ENCODE data around the gene NME7. TPM values are rescaled to one million over a fixed set of nuclear protein-coding genes. Genes with fewer than 3 reads are reported as not detected.
A peak's percentile ranks its signal among the peaks of the same experiment; 100 is the strongest.

The NME7 gene
- total RNA-seq, 1 donor from 2014 or later: 10.6 TPM

DNA sequence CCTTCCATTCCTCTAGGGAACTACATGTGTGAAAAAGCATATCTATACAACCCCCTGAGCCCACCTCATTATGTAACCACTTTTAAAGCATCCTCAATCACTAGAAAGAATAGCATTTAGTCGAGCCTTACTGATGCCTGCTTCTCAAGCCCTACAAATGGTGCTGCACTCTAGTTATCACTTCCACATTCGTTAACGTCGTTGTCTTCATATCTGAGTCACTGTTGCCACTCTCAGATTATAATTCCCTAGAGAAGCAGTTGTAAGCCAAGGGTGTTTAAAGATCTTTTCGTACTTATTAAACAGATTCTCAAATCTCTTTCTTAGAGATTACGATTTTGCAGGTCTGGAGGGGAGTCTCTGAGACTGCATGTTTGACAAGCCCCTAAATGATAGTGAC lies 244.6 kb downstream of the NME7 start:
- intact Hi-C loops (cut with DNase I): no loop called here
- no peak for ATAC-seq (ENCODE audit: poor library complexity)
- DNase-seq: no peak

DNA sequence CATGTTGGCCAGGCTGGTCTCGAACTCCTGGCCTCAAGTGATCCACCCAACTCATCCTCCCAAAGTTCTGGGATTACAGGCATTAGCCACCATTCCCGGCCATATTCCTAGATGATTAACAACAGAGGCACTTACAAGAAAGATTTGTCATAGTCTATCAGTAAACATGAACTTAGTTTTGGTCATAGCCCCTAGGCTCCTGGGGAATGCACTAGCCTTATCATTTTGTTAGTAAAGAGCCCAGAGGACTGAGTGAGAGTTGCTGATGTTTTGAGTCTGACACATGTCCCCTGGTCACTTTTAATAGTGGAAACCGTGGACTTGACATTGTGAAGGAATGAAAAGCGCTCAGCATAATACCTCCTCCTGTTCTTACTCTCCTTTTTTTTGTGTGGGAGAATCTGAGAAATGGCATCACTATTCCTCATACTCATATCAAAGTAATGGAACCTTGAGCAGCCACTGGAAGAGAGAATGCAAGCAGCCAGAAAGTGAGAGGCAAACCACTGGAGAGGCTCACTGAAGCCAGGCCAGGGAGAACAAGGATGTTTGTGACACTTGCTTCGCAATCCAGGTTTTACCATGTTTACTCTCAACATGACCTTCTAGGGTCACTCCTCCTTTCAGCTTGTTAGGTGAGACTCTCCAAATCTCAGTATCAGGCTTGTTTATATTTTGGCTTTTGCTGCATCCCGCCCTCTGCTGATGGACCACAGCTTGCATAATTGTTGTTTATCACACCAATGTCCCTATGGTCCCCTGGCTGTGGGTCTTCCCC lies 246.3 kb downstream of the NME7 start:
- intact Hi-C loops (cut with DNase I): no loop called here
- DNase-seq (no peak), ATAC-seq (ENCODE audit: poor library complexity) (no peak)

DNA sequence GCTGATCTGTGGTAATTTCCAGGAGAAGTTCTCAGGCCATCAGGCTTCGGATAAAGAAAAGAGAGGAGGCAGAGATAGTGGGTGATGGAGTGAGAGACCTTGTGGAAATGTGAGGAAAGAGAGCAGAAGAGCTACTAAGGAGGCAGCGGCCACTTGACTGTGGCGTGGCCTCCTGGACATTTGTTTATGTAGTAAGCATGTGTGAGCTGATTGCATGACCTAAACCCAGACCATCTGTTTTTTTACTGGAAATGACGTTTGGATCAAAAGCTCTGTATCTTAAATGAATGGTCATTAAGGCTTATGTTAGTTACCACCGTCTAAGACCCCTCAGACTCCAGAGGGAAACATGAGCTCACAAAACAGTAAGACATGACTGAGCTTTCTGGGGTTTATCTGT lies 247.5 kb downstream of the NME7 start:
- intact Hi-C loops (cut with DNase I): no loop called here
- no peak for ATAC-seq (ENCODE audit: poor library complexity)
- no peak for DNase-seq

DNA sequence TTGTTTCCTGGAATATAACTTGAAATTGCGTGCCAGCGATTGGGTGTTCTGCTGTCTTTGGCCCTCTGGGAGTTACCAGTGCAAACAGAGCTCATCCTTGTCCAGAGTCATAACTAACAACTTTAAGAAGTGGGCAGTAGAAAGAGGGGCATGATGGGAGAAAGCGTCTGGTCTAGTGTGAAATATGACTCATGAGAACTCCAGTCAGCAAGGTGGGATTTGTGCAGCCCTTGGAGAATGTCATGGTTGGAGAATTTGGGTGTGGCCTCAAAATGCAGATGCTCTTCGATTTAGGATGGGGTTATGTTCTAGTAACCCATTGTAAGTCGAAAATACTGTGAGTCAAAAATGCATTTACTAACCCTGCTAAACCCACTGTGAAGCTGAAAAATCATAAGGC lies 248.2 kb downstream of the NME7 start:
- intact Hi-C loops (cut with DNase I): no loop called here
- no peak for DNase-seq
- ATAC-seq (ENCODE audit: poor library complexity): no peak

DNA sequence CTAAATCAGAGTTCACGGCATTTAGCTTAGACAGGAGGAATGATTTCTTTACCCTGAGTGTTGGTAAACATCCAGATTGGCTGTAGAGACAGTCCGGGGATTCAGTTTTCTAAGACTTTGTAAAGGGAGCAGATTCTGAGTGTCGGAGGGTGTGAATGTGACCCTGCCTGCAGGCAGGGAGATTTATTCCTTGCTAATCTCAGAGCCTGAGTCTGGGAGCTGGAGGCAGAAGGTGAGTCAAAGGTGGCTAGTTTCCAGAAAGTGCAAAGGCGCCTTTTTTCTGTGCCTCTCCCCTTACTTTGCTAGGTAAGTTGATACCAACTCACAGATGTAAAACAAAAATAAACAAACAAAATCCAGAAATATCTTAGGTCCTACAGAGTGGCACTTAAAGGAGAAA lies 249.4 kb downstream of the NME7 start:
- intact Hi-C loops (cut with DNase I): no loop called here
- no peak for ATAC-seq (ENCODE audit: poor library complexity)
- DNase-seq: no peak

DNA sequence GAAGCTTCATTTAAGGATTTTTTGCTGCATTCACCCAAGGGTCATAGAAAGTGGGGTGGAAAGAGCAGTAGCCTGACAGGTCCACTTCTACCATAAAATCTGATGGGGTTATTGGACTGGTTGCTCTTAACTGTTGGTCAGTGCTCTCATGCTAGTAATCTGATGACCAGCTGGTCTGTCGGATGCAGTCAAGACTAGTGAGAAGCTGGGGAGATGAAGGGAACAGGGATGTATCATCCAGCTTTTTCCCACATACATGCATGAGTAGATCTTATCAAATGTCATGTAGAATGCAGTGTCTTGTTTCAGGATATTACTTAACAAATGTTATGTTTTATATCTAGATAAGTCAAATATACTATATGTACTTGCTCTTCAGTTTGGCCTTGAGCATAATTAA lies 250.0 kb downstream of the NME7 start:
- DNase-seq: no peak
- intact Hi-C loops (cut with DNase I): no loop called here
- no peak for ATAC-seq (ENCODE audit: poor library complexity)

- DNase-seq (no peak), ATAC-seq (ENCODE audit: poor library complexity) (no peak)
- intact Hi-C loops (cut with DNase I): no loop called here
Measured at GRCh38 chr1:169117014-169117413, 250.6 kb downstream of the NME7 start.

DNA sequence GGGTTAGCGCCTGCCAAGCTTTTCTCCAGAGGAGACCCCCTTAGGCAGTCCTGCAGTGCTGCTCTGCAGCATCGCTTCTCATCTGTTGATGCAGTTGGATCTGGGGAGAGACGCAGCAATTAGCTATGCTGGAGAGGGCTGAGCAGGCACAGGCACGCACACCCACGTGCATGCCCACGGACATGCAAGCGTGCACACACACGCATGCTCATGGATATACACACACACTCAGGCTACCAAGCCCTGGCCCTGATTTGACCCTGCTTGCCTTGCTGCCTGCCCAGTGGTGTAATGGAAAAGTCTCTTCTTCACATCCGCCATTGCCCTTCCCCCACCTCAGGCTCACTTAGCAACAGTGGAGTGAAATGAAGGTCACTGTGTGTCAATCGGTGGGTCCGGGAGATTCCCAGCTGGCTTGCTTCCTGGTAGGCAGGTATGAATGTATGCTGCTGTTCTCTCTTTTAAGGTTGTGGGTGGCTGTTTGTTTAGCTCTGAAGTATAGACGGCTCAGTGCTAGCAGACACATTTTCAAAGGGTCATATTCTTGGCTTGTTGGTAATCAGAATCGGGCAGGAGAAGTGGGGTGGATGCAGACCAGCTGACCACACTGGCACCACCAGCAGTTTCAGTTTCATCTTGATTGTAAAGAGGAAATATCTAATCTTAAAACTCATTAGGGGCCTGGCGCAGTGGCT lies 251.6 kb downstream of the NME7 start:
- intact Hi-C loops (cut with DNase I): no loop called here
- ATAC-seq (ENCODE audit: poor library complexity): peak; percentile 42
- DNase-seq: peak; percentile 63

DNA sequence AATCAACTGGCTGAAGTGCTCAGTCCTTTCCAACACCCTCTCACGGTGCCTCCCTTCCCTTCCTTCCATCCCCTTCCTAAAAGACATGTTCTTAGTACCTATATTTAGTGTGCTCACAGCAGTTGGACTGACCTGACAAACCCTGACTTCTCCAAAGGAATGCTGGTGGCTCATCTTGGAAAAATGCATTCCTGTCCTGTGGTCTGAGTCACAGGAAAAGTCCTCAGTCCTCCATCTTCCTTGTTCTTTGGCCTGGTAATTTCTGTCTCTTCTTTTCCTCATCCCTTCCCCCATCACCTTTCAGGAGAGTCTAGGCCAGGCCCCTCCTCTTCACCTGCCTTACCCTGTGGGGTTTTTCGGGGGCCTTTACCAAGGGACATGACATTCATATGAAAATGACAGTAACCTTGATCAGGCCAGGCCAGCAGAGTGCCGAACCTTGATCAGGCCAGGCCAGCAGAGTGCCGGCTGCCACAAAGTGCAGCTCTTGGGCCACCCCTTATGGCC lies 253.9 kb downstream of the NME7 start:
- ATAC-seq (ENCODE audit: poor library complexity): peak; percentile 3
- intact Hi-C loops (cut with DNase I): no loop called here

GRCh38 chr1:169112241-169112640 lies 255.4 kb downstream of the NME7 start:
- intact Hi-C loops (cut with DNase I): no loop called here
- DNase-seq (no peak), ATAC-seq (ENCODE audit: poor library complexity) (peak; percentile 12)

More for the DNA sequence above, 253.9 kb downstream of the NME7 start:
- no peak for DNase-seq

- ATAC-seq (ENCODE audit: poor library complexity) (no peak), DNase-seq (no peak)
- intact Hi-C loops (cut with DNase I): no loop called here
Measured at GRCh38 chr1:169111472-169111871, 256.1 kb downstream of the NME7 start.

DNA sequence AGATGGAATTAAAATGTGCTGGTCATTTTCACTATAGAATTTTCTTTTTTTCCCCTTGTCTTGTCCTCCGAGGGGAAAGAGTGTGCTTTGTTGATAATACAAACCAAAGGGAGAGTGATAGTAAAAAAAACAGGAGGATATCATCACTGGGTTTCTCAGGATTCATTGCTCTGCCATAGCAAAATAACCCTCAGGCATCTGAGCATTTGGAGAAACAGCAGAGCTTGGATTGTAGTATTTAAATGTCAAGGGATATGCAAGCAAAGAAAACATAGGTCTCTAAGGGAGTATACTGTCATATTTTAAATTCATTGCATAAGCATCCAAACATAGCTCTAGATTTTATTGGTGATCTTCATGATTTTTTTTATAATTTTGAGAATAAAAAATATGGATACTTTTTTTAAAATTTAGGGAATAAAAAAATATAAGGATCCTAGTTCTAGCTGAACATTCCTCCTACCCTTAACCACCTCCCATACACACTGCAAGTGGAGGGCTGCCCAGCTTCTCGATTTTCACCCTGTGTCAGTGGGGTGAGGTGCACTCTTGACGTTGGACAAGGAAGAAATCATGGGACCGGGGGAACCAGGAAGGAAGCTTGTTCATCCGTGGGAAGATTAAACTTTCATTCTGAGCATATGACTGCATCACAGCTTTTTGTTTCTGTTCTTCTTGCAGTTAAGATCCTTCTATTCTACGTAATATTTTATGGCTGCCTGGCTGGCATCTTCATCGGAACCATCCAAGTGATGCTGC lies 256.7 kb downstream of the NME7 start:
- ATAC-seq (ENCODE audit: poor library complexity) (no peak), DNase-seq (no peak)
- intact Hi-C loops (cut with DNase I): no loop called here

GRCh38 chr1:169110236-169110635 lies 257.4 kb downstream of the NME7 start:
- DNase-seq (no peak), ATAC-seq (ENCODE audit: poor library complexity) (no peak)
- intact Hi-C loops (cut with DNase I): no loop called here

DNA sequence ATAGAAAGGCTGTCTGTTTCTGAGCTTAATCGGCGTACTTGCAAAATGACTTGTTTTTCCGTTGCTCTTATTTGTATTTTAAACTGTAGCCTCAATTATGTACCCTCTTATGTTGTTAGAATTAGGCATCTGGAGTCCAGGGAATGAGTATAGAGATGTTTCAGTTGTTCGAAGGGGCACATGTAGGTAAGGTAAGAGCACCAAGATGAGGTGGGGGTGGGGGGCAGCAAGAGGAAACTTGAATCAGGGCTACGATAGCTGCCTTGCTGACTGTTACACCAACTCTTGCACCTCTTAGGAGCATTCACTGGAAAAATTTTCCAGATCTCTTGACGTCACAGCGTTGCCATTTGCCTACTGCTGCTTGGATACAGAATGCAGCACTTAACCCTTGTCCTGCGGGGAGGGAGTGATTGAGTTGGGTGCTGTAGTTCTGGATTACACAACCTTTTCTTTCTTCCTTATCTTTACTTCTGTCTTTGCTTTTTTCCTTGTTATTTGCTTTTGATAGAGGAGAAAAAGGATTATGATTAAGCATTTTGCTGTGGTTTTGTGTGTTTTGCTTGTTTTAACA lies 257.9 kb downstream of the NME7 start:
- DNase-seq (no peak), ATAC-seq (ENCODE audit: poor library complexity) (peak; percentile 34)
- intact Hi-C loops (cut with DNase I): loop anchor here (10.0 kb wide), 3 partner anchors 275 to 475 kb away; partner anchors contain the start of gene DPT

- DNase-seq (no peak), ATAC-seq (ENCODE audit: poor library complexity) (no peak)
- intact Hi-C loops (cut with DNase I): loop anchor here (10.0 kb wide), 3 partner anchors 274 to 474 kb away; partner anchors contain the start of gene DPT
Measured at GRCh38 chr1:169108863-169109560, 258.6 kb downstream of the NME7 start.

- DNase-seq (no peak), ATAC-seq (ENCODE audit: poor library complexity) (no peak)
- intact Hi-C loops (cut with DNase I): loop anchor here (10.0 kb wide), 3 partner anchors 273 to 473 kb away; partner anchors contain the start of gene DPT
Measured at GRCh38 chr1:169108223-169108622, 259.4 kb downstream of the NME7 start.

- ATAC-seq (ENCODE audit: poor library complexity) (no peak), DNase-seq (no peak)
- intact Hi-C loops (cut with DNase I): loop anchor here (10.0 kb wide), 3 partner anchors 273 to 473 kb away; partner anchors contain the start of gene DPT
Measured at GRCh38 chr1:169107603-169108208, 259.9 kb downstream of the NME7 start.

Measured in Right ventricle myocardium superior (tissue), 1 donor.